GM23338 (cell line): ENCODE results near the gene REG3A. TPM values are rescaled to one million over a fixed set of nuclear protein-coding genes. Genes with fewer than 3 reads are reported as not detected.

ENCODE experiments used
- ATAC-seq: fragments of 200-7000 bp; cut with Tn5 transposase; 3 replicates; pipeline ENCODE4 v1.9.1; 2020
- DNase-seq: peaks from one replicate; pipeline ENCODE4 v3.0.0-alpha.2; 2015; ENCODE audit warnings: low spot score
- H2AFZ ChIP-seq: fragments of 200-600 bp; sonication (generic); 2 replicates; pipeline ENCODE4 v1.8.0; 2016; ENCODE audit warnings: antibody characterized with exemption, mild to moderate bottlenecking, moderate library complexity
- H3F3A ChIP-seq: fragments of 200-600 bp; sonication (generic); replicated peaks from 2 replicates; pipeline ENCODE4 v1.8.0; 2017; ENCODE audit warnings: antibody characterized with exemption, mixed run types, low read depth
- H3K27ac ChIP-seq: fragments of 200-600 bp; sonication (generic); 2 replicates; pipeline ENCODE4 v1.6.1; 2016; ENCODE audit warnings: low read depth
- H3K27me3 ChIP-seq: fragments of 200-600 bp; sonication (generic); 2 replicates; pipeline ENCODE4 v1.8.0; 2016; ENCODE audit warnings: mild to moderate bottlenecking, mixed run types, moderate library complexity; ENCODE audit not compliant: insufficient read depth
- H3K36me3 ChIP-seq: fragments of 200-600 bp; sonication (generic); 2 replicates; pipeline ENCODE4 v1.8.0; 2016; ENCODE audit warnings: mild to moderate bottlenecking; ENCODE audit not compliant: insufficient read depth
- H3K4me1 ChIP-seq: fragments of 200-600 bp; sonication (generic); 2 replicates; pipeline ENCODE4 v1.8.0; 2016; ENCODE audit warnings: mild to moderate bottlenecking, moderate library complexity; ENCODE audit not compliant: insufficient read depth
- H3K4me2 ChIP-seq: fragments of 200-600 bp; sonication (generic); 2 replicates; pipeline ENCODE4 v1.7.1; 2017; ENCODE audit warnings: mixed run types
- H3K4me3 ChIP-seq: fragments of 200-600 bp; sonication (generic); 2 replicates; pipeline ENCODE4 v1.6.1; 2016; ENCODE audit warnings: mixed run types
- H3K79me2 ChIP-seq: fragments of 200-600 bp; sonication (generic); replicated peaks from 2 replicates; pipeline ENCODE4 v1.8.0; 2017; ENCODE audit warnings: mild to moderate bottlenecking; ENCODE audit not compliant: insufficient read depth
- H3K9me2 ChIP-seq: fragments of 200-600 bp; sonication (generic); 2 replicates; pipeline ENCODE4 v1.8.0; 2017; ENCODE audit not compliant: insufficient read depth
- H4K20me1 ChIP-seq: fragments of 200-600 bp; sonication (generic); replicated peaks from 2 replicates; pipeline ENCODE4 v1.8.0; 2017; ENCODE audit warnings: mild to moderate bottlenecking; ENCODE audit not compliant: insufficient read depth
- H3K27ac Mint-ChIP-seq: 2 replicates; pipeline ENCODE4 v1.8.0; 2020; ENCODE audit warnings: inconsistent platforms, mild to moderate bottlenecking, moderate library complexity, mixed read lengths
- H3K27me3 Mint-ChIP-seq: 3 replicates; pipeline ENCODE4 v1.8.0; 2022; ENCODE audit warnings: low read depth, mild to moderate bottlenecking, moderate library complexity, mixed read lengths, inconsistent platforms; ENCODE audit not compliant: insufficient read depth, poor library complexity
- H3K36me3 Mint-ChIP-seq: 3 replicates; pipeline ENCODE4 v1.8.0; 2021; ENCODE audit warnings: low read depth, mild to moderate bottlenecking, inconsistent platforms, moderate library complexity, mixed read lengths
- H3K4me1 Mint-ChIP-seq: 3 replicates; pipeline ENCODE4 v1.8.0; 2020; ENCODE audit warnings: mild to moderate bottlenecking, inconsistent platforms, mixed read lengths
- H3K4me3 Mint-ChIP-seq: 3 replicates; pipeline ENCODE4 v1.8.0; 2021; ENCODE audit warnings: moderate library complexity, mild to moderate bottlenecking, inconsistent platforms, mixed read lengths
- H3K9me3 Mint-ChIP-seq: 3 replicates; pipeline ENCODE4 v1.8.0; 2020; ENCODE audit warnings: moderate library complexity, mild to moderate bottlenecking, inconsistent platforms, mixed read lengths
- CREB1 ChIP-seq: fragments of 250-450 bp; sonication (Bioruptor Pico); IDR thresholded peaks from 2 replicates; pipeline ENCODE4 v1.5.0; 2020; ENCODE audit warnings: low read depth, mild to moderate bottlenecking, moderate library complexity
- EZH2 ChIP-seq: fragments of 200-600 bp; sonication (generic); IDR thresholded peaks from one replicate; pipeline ENCODE4 v1.8.0; 2017; ENCODE audit warnings: antibody characterized with exemption, mild to moderate bottlenecking, low read depth; ENCODE audit not compliant: unreplicated experiment
- EZH2phosphoT487 ChIP-seq: fragments of 200-600 bp; sonication (generic); IDR thresholded peaks from one replicate; pipeline ENCODE4 v1.8.1; 2018; ENCODE audit warnings: antibody characterized with exemption; ENCODE audit not compliant: unreplicated experiment
- JUNB ChIP-seq: IDR thresholded peaks from one replicate; pipeline ENCODE4 v1.6.1; 2016; ENCODE audit warnings: antibody characterized with exemption; ENCODE audit not compliant: unreplicated experiment
- NANOG ChIP-seq: IDR thresholded peaks from 2 replicates; pipeline ENCODE4 v1.6.1; 2016; ENCODE audit warnings: antibody characterized with exemption, borderline replicate concordance
- POLR2AphosphoS5 ChIP-seq: IDR thresholded peaks from 2 replicates; pipeline ENCODE4 v1.6.1; 2016; ENCODE audit warnings: antibody characterized with exemption, low read depth
- STAT1 ChIP-seq: IDR thresholded peaks from one replicate; pipeline ENCODE4 v1.6.1; 2016; ENCODE audit warnings: antibody characterized with exemption; ENCODE audit not compliant: unreplicated experiment
- ZNF114 ChIP-seq: fragments of 250-450 bp; sonication (Bioruptor Pico); IDR thresholded peaks from 2 replicates; pipeline ENCODE4 v1.5.0; 2020; ENCODE audit warnings: mild to moderate bottlenecking, moderate library complexity
- ZNF331 ChIP-seq: fragments of 250-450 bp; sonication (Bioruptor Pico); IDR thresholded peaks from 2 replicates; pipeline ENCODE4 v1.5.0; 2020; ENCODE audit warnings: low read depth, mild to moderate bottlenecking, moderate library complexity
- polyA plus RNA-seq: library from polyadenylated mRNA; unstranded; fragments of >200 nt; fragmentation: Nextera tagmentation; extraction: Ambion mirVana; gene quantifications from 2 replicates; pipeline ENCODE4 v1.2.1, GENCODE V29; 2016
- total RNA-seq: library from RNA; depleted of rRNA; stranded (reverse); fragments of >200 nt; shearing (Covaris generic); gene quantifications from 2 replicates; pipeline ENCODE4 v1.2.3, GENCODE V29; 2014
- TF ChIP-seq, protein P1 (sequence below): IDR thresholded peaks from 2 replicates; pipeline ENCODE4 v1.6.1; 2016; ENCODE audit warnings: antibody characterized with exemption
- TF ChIP-seq, protein P2 (sequence below): fragments of 250-450 bp; sonication (Bioruptor Pico); IDR thresholded peaks from 2 replicates; pipeline ENCODE4 v1.5.0; 2020; ENCODE audit warnings: mild to moderate bottlenecking, moderate library complexity
- TF ChIP-seq, protein P3 (sequence below): IDR thresholded peaks from one replicate; pipeline ENCODE4 v1.6.1; 2018; ENCODE audit warnings: antibody characterized with exemption; ENCODE audit not compliant: unreplicated experiment
- TF ChIP-seq, protein P4 (sequence below), 2 experiments: fragments of 200-600 bp in 1 of 2; sonication (generic) in 1 of 2; conservative IDR thresholded peaks; 2 replicates each; pipeline versions ENCODE4 v1.5.1 to v1.6.1; 2016 to 2017; ENCODE audit warnings: antibody characterized with exemption in 2 of 2, low read depth in 2 of 2, mild to moderate bottlenecking in 2 of 2, moderate library complexity in 1 of 2

The REG3A gene
- total and polyA plus RNA-seq, 2 experiments from 2014 or later = not detected

DNA sequence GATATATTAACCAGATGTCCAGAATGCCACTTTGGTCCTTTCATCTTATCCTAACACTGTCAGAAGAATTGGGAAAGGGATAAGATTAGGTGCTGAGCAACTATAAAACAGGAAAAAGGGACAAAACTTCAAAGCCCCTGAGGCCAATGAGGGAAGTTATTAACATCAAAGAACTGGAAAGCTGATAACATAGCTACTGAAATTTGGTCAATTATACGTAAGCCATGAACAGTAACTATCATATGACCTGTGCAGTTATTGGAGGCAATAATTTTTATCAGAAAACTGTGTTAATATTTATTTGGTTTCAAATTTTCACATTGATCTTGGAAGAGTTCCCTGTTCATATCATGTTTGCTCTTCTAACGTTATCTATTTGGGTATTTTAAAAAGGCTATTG, 2.6 kb upstream of the REG3A start:
- Histone ChIP-seq H4K20me1 (no peaks in the 10 kb centered on the region), H3K27me3 (no peaks in the 10 kb centered on the region), H3K79me2 (no peaks in the 10 kb centered on the region), H3K36me3 (no peaks in the 10 kb centered on the region), H3K4me3 (no peak overlapping the region), H2AFZ (no peak overlapping the region), H3F3A (no peaks in the 10 kb centered on the region), H3K4me2 (no peak overlapping the region), H3K9me2 (peaks cover 12% of the 10 kb centered on the region), H3K4me1 (no peaks in the 10 kb centered on the region), H3K27ac (no peak overlapping the region)
- ATAC-seq (no peak), DNase-seq (no peak)
- H3K4me3 Mint-ChIP-seq = no peak overlapping the region
- H3K27me3 Mint-ChIP-seq = peaks cover 2% of the 10 kb centered on the region
- no peaks in the 10 kb centered on the region for H3K36me3 Mint-ChIP-seq
- H3K9me3 Mint-ChIP-seq = no peaks in the 10 kb centered on the region; the same call in 2 of the 3 replicates
- no peak for TF ChIP-seq JUNB
- TF ChIP-seq, protein P1, sequence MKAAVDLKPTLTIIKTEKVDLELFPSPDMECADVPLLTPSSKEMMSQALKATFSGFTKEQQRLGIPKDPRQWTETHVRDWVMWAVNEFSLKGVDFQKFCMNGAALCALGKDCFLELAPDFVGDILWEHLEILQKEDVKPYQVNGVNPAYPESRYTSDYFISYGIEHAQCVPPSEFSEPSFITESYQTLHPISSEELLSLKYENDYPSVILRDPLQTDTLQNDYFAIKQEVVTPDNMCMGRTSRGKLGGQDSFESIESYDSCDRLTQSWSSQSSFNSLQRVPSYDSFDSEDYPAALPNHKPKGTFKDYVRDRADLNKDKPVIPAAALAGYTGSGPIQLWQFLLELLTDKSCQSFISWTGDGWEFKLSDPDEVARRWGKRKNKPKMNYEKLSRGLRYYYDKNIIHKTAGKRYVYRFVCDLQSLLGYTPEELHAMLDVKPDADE = no peak
- TF ChIP-seq, protein P2, sequence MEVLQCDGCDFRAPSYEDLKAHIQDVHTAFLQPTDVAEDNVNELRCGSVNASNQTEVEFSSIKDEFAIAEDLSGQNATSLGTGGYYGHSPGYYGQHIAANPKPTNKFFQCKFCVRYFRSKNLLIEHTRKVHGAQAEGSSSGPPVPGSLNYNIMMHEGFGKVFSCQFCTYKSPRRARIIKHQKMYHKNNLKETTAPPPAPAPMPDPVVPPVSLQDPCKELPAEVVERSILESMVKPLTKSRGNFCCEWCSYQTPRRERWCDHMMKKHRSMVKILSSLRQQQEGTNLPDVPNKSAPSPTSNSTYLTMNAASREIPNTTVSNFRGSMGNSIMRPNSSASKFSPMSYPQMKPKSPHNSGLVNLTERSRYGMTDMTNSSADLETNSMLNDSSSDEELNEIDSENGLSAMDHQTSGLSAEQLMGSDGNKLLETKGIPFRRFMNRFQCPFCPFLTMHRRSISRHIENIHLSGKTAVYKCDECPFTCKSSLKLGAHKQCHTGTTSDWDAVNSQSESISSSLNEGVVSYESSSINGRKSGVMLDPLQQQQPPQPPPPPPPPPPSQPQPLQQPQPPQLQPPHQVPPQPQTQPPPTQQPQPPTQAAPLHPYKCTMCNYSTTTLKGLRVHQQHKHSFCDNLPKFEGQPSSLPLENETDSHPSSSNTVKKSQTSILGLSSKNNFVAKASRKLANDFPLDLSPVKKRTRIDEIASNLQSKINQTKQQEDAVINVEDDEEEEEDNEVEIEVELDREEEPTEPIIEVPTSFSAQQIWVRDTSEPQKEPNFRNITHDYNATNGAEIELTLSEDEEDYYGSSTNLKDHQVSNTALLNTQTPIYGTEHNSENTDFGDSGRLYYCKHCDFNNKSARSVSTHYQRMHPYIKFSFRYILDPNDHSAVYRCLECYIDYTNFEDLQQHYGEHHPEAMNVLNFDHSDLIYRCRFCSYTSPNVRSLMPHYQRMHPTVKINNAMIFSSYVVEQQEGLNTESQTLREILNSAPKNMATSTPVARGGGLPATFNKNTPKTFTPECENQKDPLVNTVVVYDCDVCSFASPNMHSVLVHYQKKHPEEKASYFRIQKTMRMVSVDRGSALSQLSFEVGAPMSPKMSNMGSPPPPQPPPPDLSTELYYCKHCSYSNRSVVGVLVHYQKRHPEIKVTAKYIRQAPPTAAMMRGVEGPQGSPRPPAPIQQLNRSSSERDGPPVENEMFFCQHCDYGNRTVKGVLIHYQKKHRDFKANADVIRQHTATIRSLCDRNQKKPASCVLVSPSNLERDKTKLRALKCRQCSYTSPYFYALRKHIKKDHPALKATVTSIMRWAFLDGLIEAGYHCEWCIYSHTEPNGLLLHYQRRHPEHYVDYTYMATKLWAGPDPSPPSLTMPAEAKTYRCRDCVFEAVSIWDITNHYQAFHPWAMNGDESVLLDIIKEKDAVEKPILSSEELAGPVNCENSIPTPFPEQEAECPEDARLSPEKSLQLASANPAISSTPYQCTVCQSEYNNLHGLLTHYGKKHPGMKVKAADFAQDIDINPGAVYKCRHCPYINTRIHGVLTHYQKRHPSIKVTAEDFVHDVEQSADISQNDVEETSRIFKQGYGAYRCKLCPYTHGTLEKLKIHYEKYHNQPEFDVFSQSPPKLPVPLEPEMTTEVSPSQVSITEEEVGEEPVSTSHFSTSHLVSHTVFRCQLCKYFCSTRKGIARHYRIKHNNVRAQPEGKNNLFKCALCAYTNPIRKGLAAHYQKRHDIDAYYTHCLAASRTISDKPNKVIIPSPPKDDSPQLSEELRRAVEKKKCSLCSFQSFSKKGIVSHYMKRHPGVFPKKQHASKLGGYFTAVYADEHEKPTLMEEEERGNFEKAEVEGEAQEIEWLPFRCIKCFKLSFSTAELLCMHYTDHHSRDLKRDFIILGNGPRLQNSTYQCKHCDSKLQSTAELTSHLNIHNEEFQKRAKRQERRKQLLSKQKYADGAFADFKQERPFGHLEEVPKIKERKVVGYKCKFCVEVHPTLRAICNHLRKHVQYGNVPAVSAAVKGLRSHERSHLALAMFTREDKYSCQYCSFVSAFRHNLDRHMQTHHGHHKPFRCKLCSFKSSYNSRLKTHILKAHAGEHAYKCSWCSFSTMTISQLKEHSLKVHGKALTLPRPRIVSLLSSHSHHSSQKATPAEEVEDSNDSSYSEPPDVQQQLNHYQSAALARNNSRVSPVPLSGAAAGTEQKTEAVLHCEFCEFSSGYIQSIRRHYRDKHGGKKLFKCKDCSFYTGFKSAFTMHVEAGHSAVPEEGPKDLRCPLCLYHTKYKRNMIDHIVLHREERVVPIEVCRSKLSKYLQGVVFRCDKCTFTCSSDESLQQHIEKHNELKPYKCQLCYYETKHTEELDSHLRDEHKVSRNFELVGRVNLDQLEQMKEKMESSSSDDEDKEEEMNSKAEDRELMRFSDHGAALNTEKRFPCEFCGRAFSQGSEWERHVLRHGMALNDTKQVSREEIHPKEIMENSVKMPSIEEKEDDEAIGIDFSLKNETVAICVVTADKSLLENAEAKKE (CRISPR knock-in tag) = no peak
- no peak for TF ChIP-seq EZH2
- TF ChIP-seq, protein P3, sequence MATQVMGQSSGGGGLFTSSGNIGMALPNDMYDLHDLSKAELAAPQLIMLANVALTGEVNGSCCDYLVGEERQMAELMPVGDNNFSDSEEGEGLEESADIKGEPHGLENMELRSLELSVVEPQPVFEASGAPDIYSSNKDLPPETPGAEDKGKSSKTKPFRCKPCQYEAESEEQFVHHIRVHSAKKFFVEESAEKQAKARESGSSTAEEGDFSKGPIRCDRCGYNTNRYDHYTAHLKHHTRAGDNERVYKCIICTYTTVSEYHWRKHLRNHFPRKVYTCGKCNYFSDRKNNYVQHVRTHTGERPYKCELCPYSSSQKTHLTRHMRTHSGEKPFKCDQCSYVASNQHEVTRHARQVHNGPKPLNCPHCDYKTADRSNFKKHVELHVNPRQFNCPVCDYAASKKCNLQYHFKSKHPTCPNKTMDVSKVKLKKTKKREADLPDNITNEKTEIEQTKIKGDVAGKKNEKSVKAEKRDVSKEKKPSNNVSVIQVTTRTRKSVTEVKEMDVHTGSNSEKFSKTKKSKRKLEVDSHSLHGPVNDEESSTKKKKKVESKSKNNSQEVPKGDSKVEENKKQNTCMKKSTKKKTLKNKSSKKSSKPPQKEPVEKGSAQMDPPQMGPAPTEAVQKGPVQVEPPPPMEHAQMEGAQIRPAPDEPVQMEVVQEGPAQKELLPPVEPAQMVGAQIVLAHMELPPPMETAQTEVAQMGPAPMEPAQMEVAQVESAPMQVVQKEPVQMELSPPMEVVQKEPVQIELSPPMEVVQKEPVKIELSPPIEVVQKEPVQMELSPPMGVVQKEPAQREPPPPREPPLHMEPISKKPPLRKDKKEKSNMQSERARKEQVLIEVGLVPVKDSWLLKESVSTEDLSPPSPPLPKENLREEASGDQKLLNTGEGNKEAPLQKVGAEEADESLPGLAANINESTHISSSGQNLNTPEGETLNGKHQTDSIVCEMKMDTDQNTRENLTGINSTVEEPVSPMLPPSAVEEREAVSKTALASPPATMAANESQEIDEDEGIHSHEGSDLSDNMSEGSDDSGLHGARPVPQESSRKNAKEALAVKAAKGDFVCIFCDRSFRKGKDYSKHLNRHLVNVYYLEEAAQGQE = no peak
- no peak for TF ChIP-seq POLR2AphosphoS5
- TF ChIP-seq, protein P4, sequence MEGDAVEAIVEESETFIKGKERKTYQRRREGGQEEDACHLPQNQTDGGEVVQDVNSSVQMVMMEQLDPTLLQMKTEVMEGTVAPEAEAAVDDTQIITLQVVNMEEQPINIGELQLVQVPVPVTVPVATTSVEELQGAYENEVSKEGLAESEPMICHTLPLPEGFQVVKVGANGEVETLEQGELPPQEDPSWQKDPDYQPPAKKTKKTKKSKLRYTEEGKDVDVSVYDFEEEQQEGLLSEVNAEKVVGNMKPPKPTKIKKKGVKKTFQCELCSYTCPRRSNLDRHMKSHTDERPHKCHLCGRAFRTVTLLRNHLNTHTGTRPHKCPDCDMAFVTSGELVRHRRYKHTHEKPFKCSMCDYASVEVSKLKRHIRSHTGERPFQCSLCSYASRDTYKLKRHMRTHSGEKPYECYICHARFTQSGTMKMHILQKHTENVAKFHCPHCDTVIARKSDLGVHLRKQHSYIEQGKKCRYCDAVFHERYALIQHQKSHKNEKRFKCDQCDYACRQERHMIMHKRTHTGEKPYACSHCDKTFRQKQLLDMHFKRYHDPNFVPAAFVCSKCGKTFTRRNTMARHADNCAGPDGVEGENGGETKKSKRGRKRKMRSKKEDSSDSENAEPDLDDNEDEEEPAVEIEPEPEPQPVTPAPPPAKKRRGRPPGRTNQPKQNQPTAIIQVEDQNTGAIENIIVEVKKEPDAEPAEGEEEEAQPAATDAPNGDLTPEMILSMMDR (conservative IDR thresholded peaks at IDR 0.05; ENCODE audit: low read depth in 2 of 2) = no peak
- no peak for TF ChIP-seq ZNF114 (CRISPR knock-in tag)
- TF ChIP-seq NANOG = no peak
- no peak for TF ChIP-seq CREB1 (CRISPR knock-in tag)
- no peak for TF ChIP-seq ZNF331 (CRISPR knock-in tag)
- no peak for TF ChIP-seq EZH2phosphoT487
- TF ChIP-seq STAT1 = no peak
- no peaks in the 10 kb centered on the region for H3K4me1 Mint-ChIP-seq
- H3K27ac Mint-ChIP-seq = no peak overlapping the region
